ELF-1 (cell line): ENCODE measurements around the gene DCAF7.

Source experiments
- DNase-seq: peaks from one replicate; pipeline ENCODE4 v3.0.0-alpha.2; 2016; ENCODE audit warnings: low read depth, low spot score

Gene DCAF7, protein sequence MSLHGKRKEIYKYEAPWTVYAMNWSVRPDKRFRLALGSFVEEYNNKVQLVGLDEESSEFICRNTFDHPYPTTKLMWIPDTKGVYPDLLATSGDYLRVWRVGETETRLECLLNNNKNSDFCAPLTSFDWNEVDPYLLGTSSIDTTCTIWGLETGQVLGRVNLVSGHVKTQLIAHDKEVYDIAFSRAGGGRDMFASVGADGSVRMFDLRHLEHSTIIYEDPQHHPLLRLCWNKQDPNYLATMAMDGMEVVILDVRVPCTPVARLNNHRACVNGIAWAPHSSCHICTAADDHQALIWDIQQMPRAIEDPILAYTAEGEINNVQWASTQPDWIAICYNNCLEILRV

DNA sequence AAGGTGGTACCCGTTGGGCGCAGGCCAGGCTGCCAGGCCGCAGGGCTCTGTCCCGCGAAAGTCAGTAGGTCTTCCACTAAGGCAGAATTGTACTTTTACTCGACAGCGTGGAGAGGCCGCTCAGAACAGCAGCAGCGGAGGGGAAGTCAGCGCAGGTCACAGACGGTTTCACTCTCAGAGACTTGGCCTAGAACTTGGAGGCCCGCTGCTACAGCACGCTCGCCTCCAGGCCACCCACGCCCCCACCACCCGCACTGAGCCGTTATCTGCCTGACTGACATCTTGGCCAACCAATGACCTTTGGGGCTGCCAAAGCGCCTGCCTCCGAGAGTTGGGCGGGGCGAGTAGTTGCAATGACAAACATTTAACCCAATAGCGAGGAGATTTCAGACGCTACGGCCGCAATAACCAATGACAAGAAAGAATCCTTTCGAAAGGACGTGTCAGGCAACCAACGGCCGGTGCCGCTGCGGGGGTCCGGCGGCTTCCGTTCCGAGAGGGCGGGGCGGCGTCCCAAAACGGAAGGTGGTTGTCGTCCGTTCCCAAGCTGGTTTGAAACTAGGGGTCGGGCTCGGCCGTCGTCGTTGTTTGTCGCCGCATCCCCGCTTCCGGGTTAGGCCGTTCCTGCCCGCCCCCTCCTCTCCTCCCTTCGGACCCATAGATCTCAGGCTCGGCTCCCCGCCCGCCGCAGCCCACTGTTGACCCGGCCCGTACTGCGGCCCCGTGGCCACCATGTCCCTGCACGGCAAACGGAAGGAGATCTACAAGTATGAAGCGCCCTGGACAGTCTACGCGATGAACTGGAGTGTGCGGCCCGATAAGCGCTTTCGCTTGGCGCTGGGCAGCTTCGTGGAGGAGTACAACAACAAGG lies at the start of gene DCAF7:
Gene DCAF7, plus strand, starts transcription at position 532 of the 871 bp plus-strand sequence. Its CDS starts 201 bp downstream, at position 733.
- DNase-seq = peak; percentile 100

DNA sequence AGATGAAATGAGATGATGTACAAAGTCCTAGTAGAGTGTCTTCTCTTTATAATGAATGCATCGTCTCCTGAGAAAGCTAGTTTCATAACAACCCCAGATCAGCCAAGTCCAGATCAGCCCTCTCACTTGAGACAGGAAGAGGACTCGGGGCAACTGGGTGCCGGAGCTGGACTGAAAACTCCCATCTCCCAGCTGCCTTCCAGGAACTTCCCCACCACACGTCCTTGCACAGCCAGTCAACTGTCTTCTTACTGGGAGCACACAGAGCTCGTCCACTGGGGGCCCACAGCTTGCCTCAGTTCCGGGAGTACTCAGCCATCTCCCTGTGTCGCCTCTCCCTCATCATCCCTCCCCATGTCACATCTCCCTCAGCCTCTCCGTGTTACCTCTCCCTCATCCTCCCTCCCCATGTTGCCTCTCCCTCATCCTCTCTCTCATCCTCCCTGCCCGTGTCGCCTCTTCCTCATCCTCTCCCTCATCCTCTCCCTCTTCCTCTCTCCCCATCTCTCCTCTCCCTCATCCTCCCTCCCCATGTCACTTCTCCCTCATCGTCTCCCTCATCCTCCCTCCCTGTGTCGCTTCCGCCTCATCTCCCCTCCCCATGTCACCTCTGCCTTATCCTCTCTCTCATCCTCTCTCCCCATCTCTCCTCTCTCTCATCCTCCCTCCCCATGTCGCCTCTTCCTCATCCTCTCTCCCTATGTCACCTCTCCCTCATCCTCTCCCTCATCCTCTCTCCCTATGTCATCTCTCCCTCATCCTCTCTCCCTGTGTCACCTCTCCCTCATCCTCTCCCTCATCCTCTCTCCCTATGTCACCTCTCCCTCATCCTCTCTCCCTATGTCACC lies 49.5 kb upstream of the DCAF7 start:
- DNase-seq = no peak

DNA sequence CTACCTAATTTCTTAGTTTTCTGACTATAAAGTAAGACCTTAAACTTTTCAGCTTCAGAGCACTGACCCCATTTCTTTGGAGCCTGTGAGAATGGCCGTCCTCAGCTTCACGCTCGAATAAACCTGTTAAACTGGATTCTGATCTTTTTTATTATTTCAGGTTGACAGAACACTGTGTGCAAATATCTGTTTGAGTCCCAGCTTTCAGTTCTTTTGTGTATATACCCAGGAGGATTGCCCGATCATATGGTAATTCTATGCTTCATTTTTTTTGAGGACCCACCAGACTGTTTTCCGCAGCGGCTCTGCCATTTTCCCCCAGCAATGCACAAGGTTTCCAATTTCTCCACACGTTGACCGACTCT lies 47.0 kb upstream of the DCAF7 start:
- no peak for DNase-seq

DNA sequence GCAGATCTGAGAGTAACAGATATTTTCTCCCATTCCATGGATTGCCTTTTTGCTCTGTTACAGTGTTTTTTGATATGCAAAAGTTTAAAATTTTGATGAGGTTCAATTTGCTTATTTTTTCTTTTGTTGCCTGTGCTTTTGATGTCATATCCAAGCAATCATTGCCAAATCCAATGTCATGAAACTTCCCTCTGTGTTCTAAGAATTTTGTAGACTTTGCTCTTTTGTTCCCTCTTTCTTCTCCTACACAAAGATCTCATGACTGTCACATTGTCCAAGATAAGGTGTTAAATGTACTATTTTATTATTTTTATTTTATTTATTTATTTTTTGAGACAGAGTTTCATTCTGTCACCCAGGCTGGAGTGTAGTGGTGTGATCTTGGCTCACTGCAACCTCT lies 46.0 kb upstream of the DCAF7 start:
- DNase-seq = no peak

DNA sequence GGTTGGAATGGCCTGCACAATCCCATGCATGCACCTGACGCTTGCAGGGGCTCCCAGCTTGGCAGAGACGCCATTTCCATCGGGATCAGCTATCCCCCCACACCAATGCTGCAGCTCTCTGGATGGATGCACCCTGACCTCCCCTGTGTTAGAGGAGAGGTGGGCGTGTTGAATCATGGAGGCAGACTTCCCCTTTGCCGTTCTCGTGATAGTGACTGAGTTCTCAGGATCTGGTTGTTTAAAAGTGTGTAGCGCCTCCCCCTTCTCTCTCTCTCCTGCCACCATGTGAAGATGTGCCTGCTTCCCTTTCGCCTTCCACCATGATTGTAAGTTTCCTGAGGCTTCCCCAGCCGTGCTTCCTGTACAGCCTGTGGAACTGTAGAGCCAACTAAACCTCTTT lies 44.9 kb upstream of the DCAF7 start:
- DNase-seq = no peak

DNA sequence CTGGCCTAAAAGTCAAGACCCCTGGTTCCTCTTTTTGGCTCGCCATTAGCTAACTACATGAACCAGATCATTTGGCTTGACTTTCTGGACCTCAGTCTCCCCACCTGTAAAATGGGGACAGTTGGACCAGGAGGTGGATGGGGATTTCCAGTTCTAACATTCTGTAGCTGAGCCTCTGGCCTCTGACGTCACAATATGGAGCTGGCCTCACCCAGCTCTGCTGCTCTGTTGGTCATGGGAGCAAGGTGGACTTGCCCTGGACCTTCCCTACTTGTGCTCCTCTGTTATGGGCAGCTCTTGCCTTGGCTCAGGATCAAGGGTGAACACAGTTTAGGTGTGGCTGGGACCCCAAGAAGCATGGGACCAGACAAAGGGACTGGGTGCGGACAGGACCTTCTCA lies 43.6 kb upstream of the DCAF7 start:
- no peak for DNase-seq

DNA sequence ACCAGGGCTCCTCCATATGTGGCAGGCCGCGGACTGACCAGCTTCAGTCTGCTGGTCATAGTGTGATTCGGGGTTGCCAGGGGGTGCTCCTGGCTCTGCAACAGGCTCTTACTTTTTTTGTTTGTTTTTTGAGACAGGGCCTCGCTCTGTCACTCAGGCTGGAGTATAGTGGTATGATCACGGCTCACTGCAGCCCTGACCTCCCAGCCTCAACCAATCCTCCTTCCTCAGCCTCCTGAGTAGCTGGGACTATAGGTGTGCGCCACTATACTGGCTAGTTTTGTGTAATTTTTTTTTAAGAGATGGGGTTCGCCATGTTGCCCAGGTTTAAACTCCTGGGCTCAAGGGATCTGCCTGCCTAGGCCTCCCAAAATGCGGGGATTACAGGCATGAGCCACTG lies 38.9 kb upstream of the DCAF7 start:
- no peak for DNase-seq

DNA sequence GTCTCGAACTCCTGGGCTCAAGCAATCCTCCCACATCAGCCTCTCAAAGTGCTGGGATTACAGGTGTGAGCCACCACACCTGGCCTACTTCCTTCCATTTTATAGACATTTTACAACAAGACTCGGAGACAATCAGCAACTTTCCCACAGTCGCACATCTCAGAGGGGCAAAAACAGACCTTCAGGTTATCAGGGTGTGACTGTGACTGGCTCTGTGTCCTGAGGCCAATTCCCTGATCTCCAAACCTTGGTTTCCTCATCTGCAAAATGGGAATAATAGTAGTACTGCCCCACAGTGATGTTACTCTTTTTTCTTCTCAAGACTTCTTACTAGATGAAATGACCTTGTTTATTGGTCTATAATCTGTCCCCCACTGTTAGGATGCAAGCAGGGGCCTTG lies 37.9 kb upstream of the DCAF7 start:
- no peak for DNase-seq

DNA sequence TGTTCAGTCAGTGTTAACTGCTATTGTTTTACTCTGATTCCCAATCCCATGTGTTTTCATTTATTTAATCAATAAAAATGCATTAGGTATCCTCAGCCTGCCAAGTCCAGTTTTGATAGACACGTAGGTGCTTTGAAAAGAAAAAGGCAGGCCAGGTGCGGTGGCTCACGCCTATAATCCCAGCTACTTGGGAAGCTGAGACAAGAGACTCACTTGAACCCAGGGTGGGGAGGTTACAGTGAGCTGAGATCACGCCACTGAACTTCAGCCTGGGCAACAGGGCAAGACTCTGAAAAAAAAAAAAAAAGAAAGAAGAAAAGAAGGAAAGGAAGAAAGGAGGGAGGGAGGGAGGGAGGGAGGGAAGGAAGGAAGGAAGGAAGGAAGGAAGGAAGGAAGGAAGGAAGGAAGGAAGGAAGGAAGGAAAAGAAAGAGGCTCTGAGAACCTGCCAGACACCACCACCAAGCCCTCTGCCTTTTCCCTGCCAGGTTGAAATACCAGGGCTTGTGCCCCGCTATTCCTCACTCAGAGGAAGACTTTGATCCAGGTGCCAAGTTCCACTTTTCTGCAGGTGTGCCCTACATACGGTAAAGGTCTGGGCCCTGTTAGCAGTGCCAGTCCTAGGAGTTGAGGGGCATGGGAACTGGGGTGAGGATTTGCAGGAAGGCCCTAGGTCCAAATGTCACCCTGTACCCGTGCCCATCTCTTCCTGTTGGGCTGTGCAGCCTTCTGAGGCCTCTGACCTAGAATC lies 37.2 kb upstream of the DCAF7 start:
- DNase-seq = no peak

DNA sequence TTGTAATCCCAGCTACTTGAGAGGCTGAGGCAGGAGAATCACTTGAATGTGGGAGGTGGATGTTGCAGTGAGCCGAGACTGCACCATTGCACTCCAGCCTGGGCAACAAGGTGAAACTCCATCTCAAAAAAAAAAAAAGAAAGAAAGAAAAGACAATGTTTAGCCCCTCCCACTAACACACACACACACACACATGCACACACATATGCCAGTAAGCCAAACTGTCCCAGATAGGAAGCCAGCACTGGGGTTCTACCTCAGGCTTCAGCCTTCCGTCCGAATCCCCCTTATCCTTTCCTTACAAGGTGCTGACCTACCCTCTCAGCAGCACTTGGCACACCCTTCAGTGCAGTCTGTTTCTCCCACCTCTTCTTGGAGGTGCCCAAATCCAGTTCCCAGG lies 35.8 kb upstream of the DCAF7 start:
- no peak for DNase-seq

DNA sequence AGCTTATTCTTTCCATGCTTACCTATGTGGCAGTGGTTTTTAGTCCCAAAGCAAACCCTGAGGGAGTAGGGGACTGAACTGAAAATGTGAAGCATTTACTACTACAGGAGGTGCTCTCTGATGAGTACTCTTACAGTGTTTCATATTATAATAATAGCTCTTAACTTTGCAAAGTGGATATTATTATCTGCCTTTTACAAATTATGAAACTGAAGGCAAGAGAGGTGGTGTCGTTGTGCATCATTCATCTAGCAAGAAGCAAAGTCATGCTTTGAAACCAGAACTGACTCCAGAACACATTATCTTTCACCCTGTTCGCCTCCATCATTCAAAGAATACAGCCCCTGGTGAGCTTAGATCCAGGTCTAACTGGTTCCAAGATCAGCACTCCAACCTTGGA lies 35.3 kb upstream of the DCAF7 start:
- no peak for DNase-seq

DNA sequence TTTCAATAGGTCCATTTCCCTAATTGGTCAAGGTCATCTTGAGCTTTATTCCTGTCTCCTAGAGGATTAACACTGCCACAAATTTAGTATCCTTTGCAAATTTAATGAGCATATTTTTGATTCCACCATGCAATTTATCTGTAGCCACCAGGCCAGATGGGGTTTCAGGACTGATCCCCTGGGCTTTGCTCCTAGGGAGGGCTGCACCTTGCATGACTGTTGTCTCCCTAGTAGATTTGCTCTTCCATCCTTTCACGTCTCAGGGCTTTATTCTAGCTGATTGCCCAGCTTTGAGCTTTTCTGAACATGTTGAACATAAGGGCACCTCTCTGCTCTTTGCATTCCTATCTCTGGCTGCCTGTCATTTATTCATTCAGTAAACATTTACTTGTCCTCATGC lies 34.9 kb upstream of the DCAF7 start:
- DNase-seq = no peak

DNA sequence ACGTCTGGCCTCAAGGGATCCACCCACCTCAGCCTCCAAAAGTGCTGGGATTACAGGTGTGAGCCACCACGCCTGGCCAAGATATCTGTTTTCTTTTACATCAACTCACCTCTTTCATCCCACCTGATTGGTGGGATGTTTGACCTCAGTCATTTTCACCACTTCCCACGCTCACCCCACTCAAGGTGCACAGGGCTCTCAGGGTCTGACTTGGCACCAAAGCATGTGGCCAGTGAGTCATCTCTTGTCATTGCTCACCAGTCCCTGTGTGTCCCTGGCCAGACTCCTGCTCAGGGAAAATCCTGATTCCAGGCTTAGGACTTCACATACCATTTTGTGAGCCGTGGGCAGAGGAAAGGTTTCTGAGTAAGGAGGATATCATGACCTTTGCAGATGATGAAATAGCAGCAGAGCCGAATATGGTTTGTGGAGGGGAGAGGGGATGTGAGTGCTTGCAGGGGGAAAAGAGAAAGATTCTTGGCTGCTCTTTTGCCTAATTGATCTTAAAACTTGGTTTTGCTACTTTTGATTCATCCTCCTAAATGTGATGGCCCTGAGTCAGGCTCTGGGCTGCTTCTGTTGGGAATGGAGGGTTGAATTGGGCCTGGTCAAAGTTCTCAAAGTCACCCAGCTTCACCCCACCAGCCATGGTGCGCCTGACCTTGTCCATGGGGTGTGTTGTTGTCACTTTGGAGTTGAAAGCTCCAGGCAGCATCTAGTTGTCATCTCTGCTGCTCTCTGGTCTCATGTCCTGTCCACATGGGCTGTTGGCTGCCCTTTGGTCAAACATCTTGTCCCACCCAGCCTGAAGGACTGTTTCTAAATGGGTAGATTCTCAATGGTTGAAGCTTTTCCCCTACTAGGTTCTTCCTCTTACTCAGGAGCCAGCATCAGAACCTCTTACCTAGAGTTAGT lies 33.1 kb upstream of the DCAF7 start:
- DNase-seq = no peak

DNA sequence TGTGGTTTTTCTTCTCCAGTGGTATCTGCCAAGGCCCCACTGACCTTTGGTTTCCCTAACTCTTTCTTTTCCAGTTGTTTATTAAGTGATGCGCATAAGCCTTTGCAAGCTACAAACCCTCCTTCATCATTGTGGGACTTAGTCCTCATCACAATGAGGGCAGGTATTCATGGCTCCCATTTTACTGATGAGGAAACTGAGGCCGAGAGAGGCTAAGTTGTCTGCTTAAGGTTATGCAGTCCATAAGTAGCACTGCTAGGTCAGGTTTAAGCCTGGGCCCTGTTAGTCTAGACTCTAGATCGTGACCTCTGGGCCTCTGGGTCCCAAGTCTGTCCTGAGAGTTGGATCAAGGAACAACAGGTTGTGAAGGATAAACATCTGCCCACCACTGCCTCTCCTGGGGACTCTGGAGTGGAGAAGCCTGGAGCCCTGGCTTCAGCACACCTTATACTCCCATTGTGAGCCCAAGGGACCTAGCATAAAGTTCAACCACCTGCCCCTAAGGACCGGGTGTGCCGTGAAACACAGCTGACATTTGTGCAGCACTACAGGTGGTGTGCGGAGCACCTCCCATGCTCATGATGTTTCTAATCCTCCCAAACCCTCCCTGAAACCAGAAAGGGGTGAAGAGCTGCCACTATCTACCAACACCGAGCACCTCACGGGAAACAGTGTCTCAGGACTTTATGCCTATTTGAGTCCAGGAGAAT lies 32.3 kb upstream of the DCAF7 start:
- DNase-seq = no peak

DNA sequence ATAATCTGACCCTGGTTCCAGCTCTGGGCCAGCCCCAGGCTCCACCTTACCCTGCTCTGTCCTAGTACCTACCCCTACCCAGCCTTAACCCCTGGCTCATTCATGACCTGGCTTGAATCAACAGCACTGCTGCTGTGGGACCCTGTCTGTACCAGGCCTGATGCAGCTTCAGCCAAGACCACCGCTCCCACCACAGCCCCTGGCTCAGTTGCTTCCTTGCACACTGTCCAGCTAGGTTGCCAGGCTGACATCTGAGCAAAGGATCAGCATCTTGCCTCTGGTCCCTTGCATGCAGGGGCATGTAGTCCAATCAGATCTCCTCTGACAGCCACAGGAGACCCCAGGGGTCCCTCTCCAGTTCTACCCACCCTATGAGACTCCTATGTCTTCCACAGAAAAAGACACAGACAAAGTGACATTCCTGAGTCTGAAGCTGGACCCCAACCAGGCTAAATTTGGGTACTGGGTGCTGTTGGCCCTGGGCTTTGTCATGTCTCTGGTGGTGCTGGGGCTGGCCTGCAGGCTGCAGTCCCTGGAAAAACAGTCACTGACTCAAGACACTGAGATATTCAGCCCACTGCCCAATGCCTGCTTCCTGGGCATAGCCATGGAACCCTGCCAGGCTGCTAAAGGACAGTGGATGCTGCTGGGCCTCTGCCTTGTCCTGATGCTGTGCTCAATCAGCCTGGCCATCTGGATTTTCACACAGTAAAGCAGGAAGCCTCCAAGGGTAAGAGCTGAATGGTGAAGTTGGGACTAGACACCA lies 31.0 kb upstream of the DCAF7 start:
- no peak for DNase-seq

DNA sequence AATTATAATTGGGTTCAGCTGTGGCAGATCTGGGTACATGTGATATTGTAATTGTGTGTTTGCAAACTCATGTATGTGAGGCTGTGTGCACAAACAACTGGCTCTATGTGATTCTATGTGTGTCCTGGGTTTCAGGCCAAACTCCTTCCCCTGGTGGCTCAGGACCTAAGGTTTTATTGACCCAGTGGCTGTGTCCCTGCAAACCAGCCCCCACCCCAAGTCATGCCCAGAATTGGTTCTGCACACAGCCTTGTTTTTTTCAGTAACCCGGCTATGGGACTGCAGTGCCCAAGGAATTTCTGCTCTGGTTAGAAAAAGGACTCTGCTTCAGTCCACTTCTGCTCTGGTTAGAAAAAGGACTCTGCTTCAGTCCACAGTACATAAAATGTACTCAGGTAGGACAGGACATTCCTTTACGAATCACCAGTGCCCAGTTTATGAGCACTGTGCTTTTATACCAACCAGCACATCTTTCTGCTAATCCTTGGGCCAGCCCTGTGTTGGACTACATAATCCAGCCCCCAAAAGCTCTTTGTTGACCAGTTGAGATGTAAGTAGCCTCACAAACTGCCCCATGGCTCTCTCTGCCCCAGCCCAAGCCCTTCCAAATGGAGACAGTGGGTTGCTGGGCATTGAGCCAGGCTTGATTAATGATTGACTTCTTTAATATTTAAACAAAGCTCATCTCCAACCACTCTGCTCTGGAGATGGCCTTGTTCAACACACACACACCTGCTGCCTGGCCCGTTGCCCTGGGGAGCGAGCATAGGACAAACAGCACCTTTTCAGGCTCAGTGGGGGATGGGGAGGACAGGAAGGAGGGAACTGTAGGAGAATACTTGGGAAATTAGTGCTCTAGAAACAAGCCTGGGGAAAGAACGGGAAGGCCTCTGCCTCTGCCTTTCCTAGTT lies 30.1 kb upstream of the DCAF7 start:
- DNase-seq = no peak

DNA sequence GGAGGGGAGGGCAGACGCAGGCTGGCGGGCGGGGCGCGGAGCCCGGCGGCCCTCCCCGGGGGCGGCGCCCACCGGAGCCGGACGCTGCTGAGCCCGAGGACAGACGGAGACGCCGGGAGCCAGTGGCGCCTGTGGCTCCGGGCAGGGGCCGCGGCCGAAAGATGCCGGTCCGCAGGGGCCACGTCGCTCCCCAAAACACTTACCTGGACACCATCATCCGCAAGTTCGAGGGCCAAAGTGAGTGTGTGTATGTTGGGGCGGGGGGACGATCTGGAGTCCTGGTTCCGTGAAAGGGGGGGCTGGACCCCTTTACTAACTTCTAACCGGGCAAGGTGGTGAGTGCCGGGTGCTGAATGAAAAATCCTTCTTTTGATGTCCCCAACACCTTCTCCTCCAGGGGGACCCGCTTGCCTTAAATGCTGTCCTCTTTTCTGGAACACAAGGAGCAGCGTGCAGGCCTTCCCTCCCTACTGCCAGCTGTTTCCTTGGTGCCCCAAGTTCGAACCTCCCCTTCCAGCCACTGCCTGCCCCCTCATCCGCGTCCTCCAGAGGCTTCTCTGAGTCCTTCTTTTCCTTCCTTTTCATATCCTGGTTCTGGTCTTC lies 26.9 kb upstream of the DCAF7 start, which contains the start of gene KCNH6:
Gene KCNH6, plus strand, starts transcription at position 106 of the 603 bp plus-strand sequence. Its CDS starts 56 bp downstream, at position 162.
- DNase-seq = peak; percentile 43
